Brain microvascular endothelial cell (primary cell): ENCODE data around the gene LYVE1.

Experiments used
- DNase-seq: peaks from one replicate; pipeline ENCODE4 v3.0.0-alpha.2; 2020
- H3K27ac ChIP-seq: fragments of 250-450 bp; sonication (Bioruptor Pico); 2 replicates; pipeline ENCODE4 v1.5.1; 2020; ENCODE audit warnings: mild to moderate bottlenecking, moderate library complexity
- H3K27me3 ChIP-seq: fragments of 250-450 bp; sonication (Bioruptor Pico); replicated peaks from 2 replicates; pipeline ENCODE4 v1.5.1; 2020; ENCODE audit warnings: mild to moderate bottlenecking
- H3K36me3 ChIP-seq: fragments of 250-450 bp; sonication (Bioruptor Pico); replicated peaks from 2 replicates; pipeline ENCODE4 v1.5.1; 2020; ENCODE audit warnings: mild to moderate bottlenecking
- H3K4me3 ChIP-seq: 2 replicates; pipeline ENCODE4 v1.5.1; 2011; ENCODE audit warnings: low read depth, mild to moderate bottlenecking, control low read depth, low read length, moderate library complexity
- in situ Hi-C: cut with HindIII; loops from 2 replicates; pipeline ENCODE4 v1.10.0; 2017; ENCODE audit warnings: low sequenced_read_pairs, low pct_ligation_motif_present
- TF ChIP-seq, protein P1 (sequence below): IDR thresholded peaks from 2 replicates; pipeline ENCODE4 v1.5.1; 2011; ENCODE audit warnings: low read depth, mild to moderate bottlenecking, moderate library complexity, low read length, control low read depth, inconsistent platforms; ENCODE audit errors: missing control alignments

LYVE1 gene

DNA sequence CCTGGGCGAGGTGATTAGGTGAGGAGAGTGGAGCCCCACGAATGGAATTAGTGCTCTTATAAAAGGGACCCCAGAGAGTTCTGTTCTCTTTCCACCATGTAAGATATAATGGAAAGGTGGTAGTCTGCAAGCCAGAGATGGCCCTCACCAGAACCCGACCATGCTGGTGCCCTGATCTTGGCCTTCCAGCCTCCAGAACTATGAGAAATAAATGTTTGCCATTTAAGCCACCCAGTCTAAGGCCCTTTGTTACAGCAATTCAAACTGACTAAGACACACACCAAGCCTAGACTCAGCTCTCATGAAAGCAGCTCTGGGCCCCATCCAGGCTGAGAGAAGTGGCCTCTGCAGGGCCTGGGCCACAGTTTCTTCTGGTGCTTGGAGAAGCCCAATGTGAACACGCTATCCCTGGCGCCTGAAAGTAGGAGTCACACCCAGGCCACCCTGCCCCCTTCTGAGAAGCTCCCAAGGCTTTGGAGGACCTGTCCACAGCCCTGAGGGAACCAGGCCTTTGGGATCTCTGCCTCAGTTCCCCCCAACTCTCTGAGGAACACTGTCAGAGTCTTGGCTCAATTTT is 35.3 kb upstream of the LYVE1 start:
- no peaks in the 10 kb centered on the region for H3K36me3 ChIP-seq
- in situ Hi-C loops: no loop called here
- H3K27ac ChIP-seq: no peak overlapping the region
- no peak for DNase-seq
- TF ChIP-seq, protein P1, sequence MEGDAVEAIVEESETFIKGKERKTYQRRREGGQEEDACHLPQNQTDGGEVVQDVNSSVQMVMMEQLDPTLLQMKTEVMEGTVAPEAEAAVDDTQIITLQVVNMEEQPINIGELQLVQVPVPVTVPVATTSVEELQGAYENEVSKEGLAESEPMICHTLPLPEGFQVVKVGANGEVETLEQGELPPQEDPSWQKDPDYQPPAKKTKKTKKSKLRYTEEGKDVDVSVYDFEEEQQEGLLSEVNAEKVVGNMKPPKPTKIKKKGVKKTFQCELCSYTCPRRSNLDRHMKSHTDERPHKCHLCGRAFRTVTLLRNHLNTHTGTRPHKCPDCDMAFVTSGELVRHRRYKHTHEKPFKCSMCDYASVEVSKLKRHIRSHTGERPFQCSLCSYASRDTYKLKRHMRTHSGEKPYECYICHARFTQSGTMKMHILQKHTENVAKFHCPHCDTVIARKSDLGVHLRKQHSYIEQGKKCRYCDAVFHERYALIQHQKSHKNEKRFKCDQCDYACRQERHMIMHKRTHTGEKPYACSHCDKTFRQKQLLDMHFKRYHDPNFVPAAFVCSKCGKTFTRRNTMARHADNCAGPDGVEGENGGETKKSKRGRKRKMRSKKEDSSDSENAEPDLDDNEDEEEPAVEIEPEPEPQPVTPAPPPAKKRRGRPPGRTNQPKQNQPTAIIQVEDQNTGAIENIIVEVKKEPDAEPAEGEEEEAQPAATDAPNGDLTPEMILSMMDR: no peak
- H3K27me3 ChIP-seq: no peaks in the 10 kb centered on the region
- no peak overlapping the region for H3K4me3 ChIP-seq

DNA sequence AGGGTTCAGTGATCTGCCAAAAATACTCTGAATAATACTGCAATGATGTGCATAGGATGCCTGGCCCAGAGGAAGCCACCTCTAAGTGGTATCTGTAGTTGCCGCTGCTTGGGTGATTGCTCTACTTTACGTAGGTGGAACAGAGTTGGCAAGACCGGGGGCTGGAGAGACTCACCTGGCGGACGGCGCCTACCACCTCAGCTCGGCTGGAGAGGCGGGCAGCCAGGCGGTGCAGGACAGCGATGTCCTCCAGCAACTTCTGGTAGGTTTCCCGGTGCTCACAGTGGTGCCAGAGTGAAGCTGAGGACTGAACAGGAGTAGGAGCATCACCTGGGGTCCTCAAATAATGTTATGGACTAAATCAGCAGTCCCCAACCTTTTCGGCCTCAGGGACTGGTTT is 34.5 kb upstream of the LYVE1 start:
- no peak overlapping the region for H3K4me3 ChIP-seq
- TF ChIP-seq, protein P1: no peak
- DNase-seq: no peak
- H3K27ac ChIP-seq: no peak overlapping the region
- in situ Hi-C loops: no loop called here
- no peaks in the 10 kb centered on the region for H3K36me3 ChIP-seq
- no peaks in the 10 kb centered on the region for H3K27me3 ChIP-seq

DNA sequence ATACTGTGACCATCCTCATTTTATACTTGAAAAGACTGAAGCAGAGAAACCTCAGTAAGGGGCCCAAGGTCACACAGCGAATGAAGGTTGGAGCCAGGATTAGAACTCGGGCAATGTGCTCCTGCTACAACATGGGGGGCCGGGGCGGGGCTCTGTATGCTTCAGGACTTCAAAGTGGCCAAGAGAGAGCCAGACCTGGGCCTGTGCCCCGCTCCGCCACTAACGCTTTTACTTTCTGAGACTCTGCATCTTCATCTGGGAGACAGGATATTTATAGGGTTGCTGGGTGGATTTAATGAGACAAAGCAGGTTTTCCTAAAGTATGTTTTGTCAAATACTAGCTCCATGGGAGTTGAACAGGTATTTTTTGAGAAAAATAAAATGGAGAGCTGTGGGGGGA is 33.9 kb upstream of the LYVE1 start:
- TF ChIP-seq, protein P1: no peak
- DNase-seq: no peak
- no peak overlapping the region for H3K27ac ChIP-seq
- H3K36me3 ChIP-seq: no peaks in the 10 kb centered on the region
- H3K27me3 ChIP-seq: no peaks in the 10 kb centered on the region
- no peak overlapping the region for H3K4me3 ChIP-seq
- in situ Hi-C loops: no loop called here

DNA sequence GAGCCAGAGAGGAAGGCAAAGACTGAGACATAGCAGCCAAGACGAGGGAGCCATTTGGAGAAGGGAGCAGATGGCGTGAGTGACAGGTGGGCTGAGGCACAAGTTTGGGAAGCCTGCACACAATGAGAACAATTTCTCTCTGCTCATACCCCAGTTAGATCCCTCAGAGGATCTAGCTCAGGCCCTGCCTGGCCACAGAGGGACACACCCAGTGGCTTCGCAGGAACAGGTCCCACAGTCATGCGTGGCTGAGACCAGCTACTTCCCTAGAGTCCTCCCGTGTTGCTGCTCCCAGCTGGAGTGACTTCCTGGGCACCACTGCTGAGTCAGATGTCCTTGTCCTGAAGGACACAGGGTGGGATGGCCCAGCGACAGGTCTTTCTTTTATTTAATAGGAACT is 33.4 kb upstream of the LYVE1 start:
- TF ChIP-seq, protein P1: no peak
- in situ Hi-C loops: no loop called here
- Histone ChIP-seq H3K27me3 (no peaks in the 10 kb centered on the region), H3K4me3 (no peak overlapping the region), H3K36me3 (no peaks in the 10 kb centered on the region), H3K27ac (no peak overlapping the region)
- DNase-seq: no peak

DNA sequence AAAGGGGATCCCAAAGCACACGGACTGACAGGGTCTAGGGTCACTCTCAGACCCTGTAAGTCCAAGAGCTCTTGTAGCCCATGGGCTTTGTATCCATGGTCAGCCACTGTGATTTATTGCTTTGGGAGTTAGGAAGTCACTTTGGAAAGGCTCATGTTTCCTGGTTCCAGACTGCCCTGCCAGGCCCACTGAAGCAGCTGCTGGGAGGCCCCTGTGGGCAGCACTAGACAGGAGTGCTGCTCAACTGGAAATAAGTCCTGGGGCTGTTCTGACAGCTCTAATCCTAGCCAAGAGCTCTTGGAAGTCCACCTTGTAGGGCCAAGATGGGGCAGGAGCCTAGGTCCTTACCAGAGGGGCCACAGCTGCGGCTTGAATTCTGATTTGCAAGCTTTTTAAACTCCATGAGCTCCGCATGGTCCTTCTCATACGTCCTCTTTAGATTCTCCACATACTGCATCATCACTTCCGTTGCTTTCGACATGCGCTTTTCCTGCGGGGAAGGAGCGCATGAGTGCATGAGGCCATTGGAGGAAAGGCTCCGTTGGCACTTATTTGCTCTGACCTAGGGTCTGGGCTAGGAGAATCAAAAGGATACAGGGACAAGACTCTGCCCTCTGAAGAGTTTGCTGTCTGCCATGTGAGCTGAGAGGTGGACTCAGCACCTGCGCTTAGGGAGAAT is 32.2 kb upstream of the LYVE1 start:
- no peaks in the 10 kb centered on the region for H3K36me3 ChIP-seq
- H3K27ac ChIP-seq: no peak overlapping the region

More for the DNA sequence above, 32.2 kb upstream of the LYVE1 start:
- Histone ChIP-seq H3K4me3 (no peak overlapping the region), H3K27me3 (no peaks in the 10 kb centered on the region)
- DNase-seq: no peak
- in situ Hi-C loops: no loop called here
- TF ChIP-seq, protein P1: no peak
